NCI-H460 (cell line): ENCODE data around the gene VSTM4. TPM values are rescaled to one million over a fixed set of nuclear protein-coding genes. Genes with fewer than 3 reads are reported as not detected.

Source experiments
- DNase-seq: peaks from one replicate; pipeline ENCODE4 v3.0.0-alpha.2; 2016; ENCODE audit warnings: low read depth; ENCODE audit errors: extremely low read depth
- polyA plus RNA-seq: library from polyadenylated mRNA; depleted of rRNA; stranded (reverse); fragments of >200 nt; gene quantifications from 2 replicates; pipeline ENCODE4 v1.2.3, GENCODE V29; 2014; cell fraction: nucleus; rRNA removed
- total RNA-seq: library from RNA; depleted of rRNA; stranded (reverse); fragments of >200 nt; shearing (Covaris generic); gene quantifications from 2 replicates; pipeline ENCODE4 v1.2.3, GENCODE V29; 2014; rRNA removed

The VSTM4 gene, protein sequence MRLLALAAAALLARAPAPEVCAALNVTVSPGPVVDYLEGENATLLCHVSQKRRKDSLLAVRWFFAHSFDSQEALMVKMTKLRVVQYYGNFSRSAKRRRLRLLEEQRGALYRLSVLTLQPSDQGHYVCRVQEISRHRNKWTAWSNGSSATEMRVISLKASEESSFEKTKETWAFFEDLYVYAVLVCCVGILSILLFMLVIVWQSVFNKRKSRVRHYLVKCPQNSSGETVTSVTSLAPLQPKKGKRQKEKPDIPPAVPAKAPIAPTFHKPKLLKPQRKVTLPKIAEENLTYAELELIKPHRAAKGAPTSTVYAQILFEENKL
- total RNA-seq, result not detected in 2 replicates
- not detected in 2 replicates for polyA plus RNA-seq

- no peak for DNase-seq
Observed at GRCh38 chr10:49115015-49115795, at the start of gene VSTM4. Gene VSTM4 (minus strand): TSS chr10:49115522. CDS start chr10:49115485, 37 bp downstream.

DNA sequence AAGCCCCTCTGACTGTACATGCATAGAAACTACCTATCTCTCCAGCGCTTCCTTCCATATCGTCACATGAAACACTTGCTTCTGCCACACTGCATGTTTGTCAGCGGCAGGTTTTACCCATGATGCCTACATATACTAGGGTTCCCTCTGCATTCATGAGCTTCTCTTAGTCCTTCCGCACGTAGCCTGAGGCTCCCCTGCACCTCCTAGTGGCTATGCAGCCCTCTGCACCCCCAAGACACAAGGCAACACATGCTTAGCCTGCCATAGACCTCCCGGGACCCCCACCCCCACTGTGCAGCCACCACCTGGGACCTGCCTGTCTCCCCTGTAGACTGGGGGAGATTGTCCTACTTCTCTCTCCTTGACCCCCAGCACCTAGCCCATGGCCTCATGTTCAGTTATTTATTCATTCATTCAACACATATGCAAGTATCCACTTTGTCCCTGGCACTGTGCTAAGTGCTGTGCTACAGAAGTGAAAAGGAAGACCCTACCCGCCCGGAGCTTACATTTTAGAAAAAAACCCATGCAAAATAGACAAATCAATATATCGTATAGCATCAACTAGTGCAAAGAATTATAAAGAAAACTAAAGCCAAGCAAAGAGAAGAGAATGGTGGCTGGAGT is 49.4 kb upstream of the VSTM4 start:
- DNase-seq, result no peak

DNA sequence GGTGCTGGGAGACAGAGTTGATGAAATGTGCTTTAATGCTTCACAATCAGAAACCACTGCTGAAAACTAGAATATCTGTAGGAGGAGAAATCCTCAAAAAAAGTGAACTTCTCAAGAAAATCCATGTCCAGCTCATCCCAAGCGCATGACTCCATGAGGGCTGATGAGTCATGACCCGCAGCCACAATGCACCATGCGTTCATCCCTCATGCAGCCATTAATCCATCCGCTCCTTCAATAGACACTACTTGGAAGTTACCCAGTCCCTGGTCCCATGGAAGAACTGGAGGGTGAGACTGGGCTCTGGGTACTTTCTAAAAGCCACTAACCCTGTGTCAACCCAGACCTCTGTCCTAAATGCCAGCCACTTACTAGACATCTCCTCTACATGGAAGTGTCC is 48.4 kb upstream of the VSTM4 start:
- DNase-seq, result no peak

DNA sequence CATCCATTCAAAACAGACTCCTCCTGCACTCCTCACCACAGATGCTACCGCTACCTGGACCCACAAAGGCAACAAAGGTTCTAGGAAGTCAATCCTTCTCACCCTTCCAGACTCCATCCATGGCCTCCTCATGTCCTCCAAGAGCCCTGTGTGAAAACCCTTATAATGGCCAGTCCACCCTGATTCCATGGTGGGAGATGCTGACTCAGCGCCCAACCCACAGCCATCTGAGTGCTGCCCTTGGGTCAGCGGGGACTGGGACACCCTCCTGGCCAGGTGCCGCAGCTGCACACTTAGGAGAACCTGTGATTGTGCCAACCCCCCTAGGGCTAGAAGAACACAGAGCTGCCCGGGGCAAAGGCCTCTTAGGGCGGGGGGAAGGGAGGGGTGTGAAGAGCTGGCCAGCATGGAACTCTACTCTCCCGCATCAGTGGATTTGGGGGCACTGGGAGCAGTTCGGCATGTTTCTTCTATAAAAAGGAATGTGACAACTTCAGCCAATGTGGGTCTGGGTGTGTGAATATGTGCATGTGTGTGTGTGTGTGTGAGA is 47.5 kb upstream of the VSTM4 start:
- no peak for DNase-seq

DNA sequence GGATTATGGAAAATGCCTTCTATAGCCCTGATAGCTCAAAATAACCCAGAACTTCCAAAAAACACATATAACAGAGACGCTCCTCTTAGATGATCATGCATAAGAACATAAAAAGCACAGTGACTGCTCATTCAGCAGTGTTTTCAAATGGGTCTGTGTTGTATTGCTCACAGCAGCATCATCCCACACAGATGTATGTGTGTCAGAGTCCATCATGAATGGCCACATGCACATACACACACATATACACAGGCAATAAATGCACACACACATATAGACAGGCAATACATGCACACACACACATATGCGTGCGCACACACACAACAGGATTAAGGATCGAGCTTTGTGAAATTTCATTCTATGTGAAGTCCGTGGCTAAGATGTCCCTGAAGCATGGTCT is 46.7 kb upstream of the VSTM4 start:
- no peak for DNase-seq

GRCh38 chr10:49161411-49161997 is 46.2 kb upstream of the VSTM4 start:
- no peak for DNase-seq

GRCh38 chr10:49160814-49161213 is 45.5 kb upstream of the VSTM4 start:
- no peak for DNase-seq

GRCh38 chr10:49160110-49160509 is 44.8 kb upstream of the VSTM4 start:
- DNase-seq, result no peak

DNA sequence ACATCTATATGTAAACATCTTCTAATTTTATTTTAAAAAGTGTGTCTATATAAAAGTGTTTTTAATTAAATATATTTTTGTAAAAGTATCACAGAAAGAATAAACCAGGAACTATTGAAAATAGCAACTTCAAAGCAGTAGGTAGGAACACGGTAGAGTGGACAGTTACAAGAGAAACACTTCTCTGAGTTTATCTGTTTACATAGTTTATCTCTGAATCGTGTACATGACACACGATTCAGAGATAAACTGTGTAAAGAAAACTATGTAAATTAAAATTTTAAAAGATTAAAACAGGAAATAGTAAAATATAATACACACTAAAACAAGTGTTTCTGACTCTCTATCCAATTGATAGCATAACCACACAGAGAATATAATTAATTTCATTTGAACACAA is 43.6 kb upstream of the VSTM4 start:
- no peak for DNase-seq

DNA sequence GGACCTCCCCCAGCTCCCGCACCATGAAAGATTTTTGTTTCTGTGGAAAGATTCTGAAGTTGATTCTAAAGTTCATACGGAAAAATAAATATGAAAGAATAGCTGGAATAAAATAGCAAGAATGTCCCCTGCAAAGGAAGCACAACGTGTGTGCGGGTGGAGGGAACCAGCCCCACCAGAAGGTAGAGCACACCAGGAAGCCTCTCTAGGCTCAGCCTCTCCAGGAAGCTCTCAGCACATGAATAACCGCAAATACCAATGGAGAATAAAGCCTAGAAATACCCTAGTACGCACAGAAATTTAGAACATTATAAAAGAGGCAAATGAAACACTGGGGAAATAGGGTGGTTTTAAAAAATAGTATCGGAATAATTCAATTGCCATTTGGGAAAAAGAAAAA is 43.1 kb upstream of the VSTM4 start:
- DNase-seq, result no peak

DNA sequence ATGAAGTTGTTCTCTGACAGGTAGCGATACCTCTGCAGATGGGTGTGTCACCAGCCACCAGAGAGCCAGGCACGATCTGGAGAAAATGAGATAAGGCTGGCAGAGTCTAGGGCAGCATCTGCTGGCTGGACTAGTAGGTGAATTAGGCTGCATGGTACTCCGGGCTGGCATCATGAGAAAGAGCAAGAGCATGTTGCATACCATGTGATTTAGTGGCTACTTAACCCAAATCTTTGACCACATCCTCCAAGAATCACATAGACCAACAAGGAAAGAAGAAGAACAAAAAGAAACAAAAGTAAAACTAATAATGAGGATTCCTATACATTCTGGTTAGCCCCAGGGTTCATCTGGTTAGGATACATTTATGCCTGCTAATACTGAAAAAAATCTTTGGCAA is 41.9 kb upstream of the VSTM4 start:
- no peak for DNase-seq

GRCh38 chr10:49154641-49155040 is 39.3 kb upstream of the VSTM4 start:
- no peak for DNase-seq

GRCh38 chr10:49153971-49154370 is 38.6 kb upstream of the VSTM4 start:
- DNase-seq, result no peak

GRCh38 chr10:49153115-49153514 is 37.8 kb upstream of the VSTM4 start:
- DNase-seq, result no peak

DNA sequence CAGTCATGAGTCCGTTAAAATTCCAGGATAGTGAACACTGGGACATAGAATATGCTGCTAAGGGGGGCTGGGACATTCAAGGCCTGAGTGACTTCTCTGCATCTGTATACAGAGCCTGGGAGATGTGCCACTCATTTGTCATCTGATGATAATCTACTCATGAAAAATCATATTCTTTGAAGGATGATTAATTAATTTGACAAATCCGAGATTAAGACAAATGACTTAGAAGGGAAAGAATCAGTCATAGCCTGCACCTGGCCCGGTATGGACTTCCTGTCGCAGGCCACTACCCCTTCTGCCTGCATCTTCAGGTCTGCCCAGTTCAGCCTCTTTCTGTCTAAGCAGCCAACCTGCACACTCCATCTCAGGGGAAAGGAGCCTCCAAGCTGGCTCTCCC is 37.3 kb upstream of the VSTM4 start:
- DNase-seq, result no peak

DNA sequence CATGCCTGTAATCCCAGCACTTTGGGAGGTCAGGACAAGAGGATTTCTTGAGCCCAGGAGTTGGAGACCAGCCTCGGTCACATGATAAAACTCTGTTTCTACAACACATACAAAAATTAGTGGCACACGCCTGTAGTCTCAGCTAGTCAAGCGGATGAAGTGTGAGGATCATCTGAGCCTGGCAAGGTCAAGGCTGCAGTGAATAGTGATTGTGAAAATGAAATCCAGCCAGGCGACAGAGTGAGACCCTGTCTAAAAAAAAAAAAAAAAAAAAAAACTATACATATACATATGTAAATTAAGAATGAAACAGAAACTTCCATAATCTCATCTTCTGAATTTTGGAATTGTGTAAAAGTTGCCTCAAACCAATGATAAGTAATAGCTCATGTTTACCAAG is 36.7 kb upstream of the VSTM4 start:
- DNase-seq, result no peak

GRCh38 chr10:49151481-49151880 is 36.2 kb upstream of the VSTM4 start:
- no peak for DNase-seq

GRCh38 chr10:49151025-49151445 is 35.7 kb upstream of the VSTM4 start:
- DNase-seq, result no peak

GRCh38 chr10:49150426-49150825 is 35.1 kb upstream of the VSTM4 start:
- no peak for DNase-seq

DNA sequence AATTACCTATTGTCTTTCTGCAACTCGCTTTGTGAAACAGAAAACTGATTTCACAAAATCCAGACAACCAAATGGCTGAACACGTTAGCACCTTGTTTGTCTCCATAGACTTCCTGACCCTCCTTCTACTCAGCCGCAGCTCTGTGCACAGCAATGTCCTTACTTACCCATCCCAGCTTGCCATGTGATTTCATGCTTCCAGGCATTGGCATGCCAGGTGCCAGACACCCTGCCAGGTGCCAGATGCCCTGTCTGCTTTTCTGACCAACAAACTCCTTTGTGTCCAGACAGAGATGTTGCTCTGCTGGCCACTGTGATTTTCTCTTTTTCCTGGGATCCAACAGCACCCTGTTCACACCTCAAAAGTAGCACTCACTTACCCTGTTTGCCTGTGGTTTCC is 34.6 kb upstream of the VSTM4 start:
- no peak for DNase-seq
